WTC11 (cell line): ENCODE measurements around the gene IFI6. TPM values are rescaled to one million over a fixed set of nuclear protein-coding genes. Genes with fewer than 3 reads are reported as not detected.

ENCODE experiments used
- ATAC-seq: fragments of 200-7000 bp; cut with Tn5 transposase; 2 replicates; pipeline ENCODE4 v1.10.0; 2021; ENCODE audit warnings: mild to moderate bottlenecking, moderate library complexity
- CTCF ChIA-PET: fragments of 300-600 bp; sonication (Branson Sonifier 250); formaldehyde crosslinking; loops from one replicate; lab custom pipeline; 2021; ENCODE audit warnings: antibody characterized with exemption; lab: Charles Lee
- POLR2A ChIA-PET: fragments of 350-600 bp; sonication (Branson Sonifier 250); formaldehyde crosslinking; loops from one replicate; lab custom pipeline; 2021; ENCODE audit warnings: antibody characterized with exemption; lab: Charles Lee
- DNase-seq: peaks from one replicate; pipeline ENCODE4 v3.0.0; 2021; ENCODE audit warnings: low spot score
- H3K27ac Mint-ChIP-seq: 2 replicates; pipeline ENCODE4 v1.8.0; 2021; ENCODE audit warnings: mixed read lengths
- H3K27me3 Mint-ChIP-seq: 2 replicates; pipeline ENCODE4 v1.8.0; 2021; ENCODE audit warnings: low read depth, mild to moderate bottlenecking, moderate library complexity, mixed read lengths
- H3K36me3 Mint-ChIP-seq: 2 replicates; pipeline ENCODE4 v1.8.0; 2021; ENCODE audit warnings: mixed read lengths
- H3K4me1 Mint-ChIP-seq: 2 replicates; pipeline ENCODE4 v1.8.0; 2022; ENCODE audit warnings: mixed read lengths
- H3K4me3 Mint-ChIP-seq: 2 replicates; pipeline ENCODE4 v1.8.0; 2021; ENCODE audit warnings: mild to moderate bottlenecking, moderate library complexity, mixed read lengths
- H3K9me3 Mint-ChIP-seq: 2 replicates; pipeline ENCODE4 v1.8.0; 2021; ENCODE audit warnings: mixed read lengths
- AFF4 ChIP-seq: sonication (generic); formaldehyde crosslinking; IDR thresholded peaks from 2 replicates; pipeline ENCODE4 v1.8.1; 2023; ENCODE audit warnings: mild to moderate bottlenecking, missing genetic modification reagents, borderline replicate concordance
- ATF6 ChIP-seq: sonication (generic); formaldehyde crosslinking; IDR thresholded peaks from 2 replicates; pipeline ENCODE4 v1.8.1; 2023; ENCODE audit warnings: mild to moderate bottlenecking, missing genetic modification reagents
- CREM ChIP-seq: sonication (generic); formaldehyde crosslinking; IDR thresholded peaks from 2 replicates; pipeline ENCODE4 v1.8.1; 2022; ENCODE audit warnings: mild to moderate bottlenecking, missing genetic modification reagents, moderate library complexity
- FOXJ3 ChIP-seq: sonication (generic); formaldehyde crosslinking; IDR thresholded peaks from 2 replicates; pipeline ENCODE4 v1.9.0; 2021; ENCODE audit warnings: missing genetic modification reagents, mild to moderate bottlenecking, borderline replicate concordance
- FOXK1 ChIP-seq: sonication (generic); formaldehyde crosslinking; IDR thresholded peaks from 2 replicates; pipeline ENCODE4 v1.8.0; 2022; ENCODE audit warnings: mild to moderate bottlenecking, moderate library complexity, missing genetic modification reagents
- HMGA2 ChIP-seq: fragments of 250-450 bp; sonication (Bioruptor Pico); IDR thresholded peaks from 2 replicates; pipeline ENCODE4 v1.4.0; 2021; ENCODE audit warnings: mild to moderate bottlenecking, moderate library complexity
- NFE2L1 ChIP-seq: sonication (generic); formaldehyde crosslinking; IDR thresholded peaks from 2 replicates; pipeline ENCODE4 v1.8.1; 2023; ENCODE audit warnings: missing genetic modification reagents
- PREB ChIP-seq: sonication (generic); formaldehyde crosslinking; IDR thresholded peaks from 2 replicates; pipeline ENCODE4 v1.8.1; 2022; ENCODE audit warnings: mild to moderate bottlenecking, missing genetic modification reagents, moderate library complexity, borderline replicate concordance
- PRRX2 ChIP-seq: fragments of 250-450 bp; sonication (Bioruptor Pico); IDR thresholded peaks from 2 replicates; pipeline ENCODE4 v1.8.0; 2021; ENCODE audit warnings: mild to moderate bottlenecking
- RELA ChIP-seq: sonication (generic); formaldehyde crosslinking; IDR thresholded peaks from 2 replicates; pipeline ENCODE4 v1.8.1; 2022; ENCODE audit warnings: missing genetic modification reagents, mild to moderate bottlenecking, borderline replicate concordance
- RORB ChIP-seq: fragments of 250-450 bp; sonication (Bioruptor Pico); IDR thresholded peaks from 2 replicates; pipeline ENCODE4 v1.9.0; 2021; ENCODE audit warnings: mild to moderate bottlenecking
- TP53 ChIP-seq: sonication (generic); formaldehyde crosslinking; IDR thresholded peaks from 2 replicates; pipeline ENCODE4 v1.8.1; 2023; ENCODE audit warnings: mild to moderate bottlenecking, missing genetic modification reagents
- USF2 ChIP-seq: sonication (generic); formaldehyde crosslinking; IDR thresholded peaks from 2 replicates; pipeline ENCODE4 v1.8.1; 2023; ENCODE audit warnings: mild to moderate bottlenecking, missing genetic modification reagents, moderate library complexity
- ZNF416 ChIP-seq: fragments of 250-450 bp; sonication (Bioruptor Pico); IDR thresholded peaks from 2 replicates; pipeline ENCODE4 v1.9.0; 2021; ENCODE audit warnings: mild to moderate bottlenecking, inconsistent platforms
- ZNF532 ChIP-seq: fragments of 250-450 bp; sonication (Bioruptor Pico); IDR thresholded peaks from 2 replicates; pipeline ENCODE4 v1.9.0; 2021; ENCODE audit warnings: mild to moderate bottlenecking, borderline replicate concordance
- ZSCAN18 ChIP-seq: fragments of 250-450 bp; sonication (Bioruptor Pico); IDR thresholded peaks from 2 replicates; pipeline ENCODE4 v2.1.2; 2022; ENCODE audit warnings: mild to moderate bottlenecking, moderate library complexity
- total RNA-seq: library from RNA; stranded (reverse); gene quantifications from 3 replicates; pipeline ENCODE4 v1.2.3, GENCODE V29; 2021

The IFI6 gene
- total RNA-seq, 1 experiment from 2014 or later, result 4.5 TPM

GRCh38 chr1:27713139-27713725 is 41.2 kb upstream of the IFI6 start (continued):
- TF ChIP-seq RELA (no peak), NFE2L1 (CRISPR knock-in tag) (no peak), ATF6 (CRISPR knock-in tag) (no peak), CREM (CRISPR knock-in tag) (no peak), PREB (no peak)

GRCh38 chr1:27710574-27710973 is 38.6 kb upstream of the IFI6 start:
- Mint-ChIP-seq H3K4me1 (peaks cover 7% of the 10 kb centered on the region), H3K27me3 (no peaks in the 10 kb centered on the region; the same call in 1 of the 2 replicates), H3K36me3 (no peaks in the 10 kb centered on the region), H3K9me3 (peaks cover 11% of the 10 kb centered on the region), H3K4me3 (no peak overlapping the region), H3K27ac (no peak overlapping the region)
- no peak for ATAC-seq
- CTCF ChIA-PET, result interaction anchor here (1.4 kb wide), 1 partner anchor 41 kb away, joined by 7 read pairs; no protein-coding TSS in a partner anchor
- TF ChIP-seq AFF4 (no peak), HMGA2 (CRISPR knock-in tag) (peak; percentile 93)
- POLR2A ChIA-PET, result interaction anchor here (0.6 kb wide), 1 partner anchor 889 kb away, joined by 3 read pairs; no protein-coding TSS in a partner anchor
- no peak for DNase-seq

GRCh38 chr1:27705545-27705944 is 33.6 kb upstream of the IFI6 start:
- H3K27me3 Mint-ChIP-seq, result peaks cover 3% of the 10 kb centered on the region; the same call in 1 of the 2 replicates
- H3K9me3 Mint-ChIP-seq, result peaks cover 25% of the 10 kb centered on the region
- TF ChIP-seq USF2 (CRISPR knock-in tag), result no peak
- TF ChIP-seq HMGA2 (CRISPR knock-in tag), result 0 out of 2 replicates have a peak, but pooled peaks have one; percentile 24
- no peak for ATAC-seq
- no peak overlapping the region for H3K27ac Mint-ChIP-seq
- ChIA-PET POLR2A (interaction anchor here (0.7 kb wide), 1 partner anchor 405 kb away, joined by 7 read pairs; no protein-coding TSS in a partner anchor), CTCF (interaction anchor here (1.5 kb wide), 1 partner anchor 36 kb away, joined by 3 read pairs; no protein-coding TSS in a partner anchor)
- H3K4me1 Mint-ChIP-seq, result no peaks in the 10 kb centered on the region
- no peak overlapping the region for H3K4me3 Mint-ChIP-seq
- DNase-seq, result no peak
- H3K36me3 Mint-ChIP-seq, result peaks cover 2% of the 10 kb centered on the region

- peaks cover 2% of the 10 kb centered on the region for H3K36me3 Mint-ChIP-seq
- DNase-seq, result no peak
- no peaks in the 10 kb centered on the region for H3K4me1 Mint-ChIP-seq
- POLR2A ChIA-PET, result no interaction called here
- H3K9me3 Mint-ChIP-seq, result peaks cover 25% of the 10 kb centered on the region
- peak overlapping the region; percentile 9; the same call in 1 of the 2 replicates for H3K27ac Mint-ChIP-seq
- H3K4me3 Mint-ChIP-seq, result no peak overlapping the region
- peak; percentile 50; the same call in 1 of the 2 replicates for ATAC-seq
- peaks cover 3% of the 10 kb centered on the region; the same call in 1 of the 2 replicates for H3K27me3 Mint-ChIP-seq
- CTCF ChIA-PET, result interaction anchor here (0.7 to 1.5 kb wide), 2 partner anchors 36 to 66 kb away, joined by 3 read pairs; no protein-coding TSS in a partner anchor
- TF ChIP-seq TP53 (CRISPR knock-in tag), result no peak
- no peak for TF ChIP-seq ZNF416
- TF ChIP-seq ZNF532, result no peak
- TF ChIP-seq FOXJ3, result no peak
- TF ChIP-seq PRRX2 (CRISPR knock-in tag), result no peak
- TF ChIP-seq FOXK1 (CRISPR knock-in tag), result no peak
- TF ChIP-seq ZSCAN18 (CRISPR knock-in tag), result no peak
- TF ChIP-seq RORB (CRISPR knock-in tag), result no peak
Observed at GRCh38 chr1:27704958-27705357, 33.0 kb upstream of the IFI6 start.
